Skeletal muscle tissue (tissue), 4 donors: Measurements from ENCODE around the gene TMEM9. TPM values are rescaled to one million over a fixed set of nuclear protein-coding genes. Genes with fewer than 3 reads are reported as not detected.

Experiments
- H3K27ac ChIP-seq: one replicate; pipeline ENCODE4 v1.7.0; 2013; ENCODE audit warnings: mild to moderate bottlenecking, low read depth, low read length, inconsistent platforms
- H3K27me3 ChIP-seq, 3 donors: one replicate each; pipeline ENCODE4 v1.7.0; 2013; ENCODE audit warnings: low read length in 3 of 3; ENCODE audit not compliant: control insufficient read depth in 3 of 3, insufficient read depth in 3 of 3
- H3K36me3 ChIP-seq, 3 donors: one replicate each; pipeline ENCODE4 v1.7.0; 2013; ENCODE audit warnings: low read length in 3 of 3; ENCODE audit not compliant: control insufficient read depth in 3 of 3, insufficient read depth in 3 of 3
- H3K4me1 ChIP-seq, 3 donors: one replicate each; pipeline ENCODE4 v1.7.0; 2013; ENCODE audit warnings: low read length in 3 of 3, mild to moderate bottlenecking in 3 of 3; ENCODE audit not compliant: control insufficient read depth in 3 of 3, insufficient read depth in 3 of 3
- H3K4me3 ChIP-seq, 3 donors: one replicate each; pipeline ENCODE4 v1.7.0; 2013; ENCODE audit warnings: low read length in 3 of 3
- H3K9ac ChIP-seq, 3 donors: one replicate each; pipeline ENCODE4 v1.7.0; 2013; ENCODE audit warnings: low read length in 3 of 3, mild to moderate bottlenecking in 3 of 3, moderate library complexity in 2 of 3, low read depth in 1 of 3
- H3K9me3 ChIP-seq, 3 donors: one replicate each; pipeline ENCODE4 v1.7.0; 2013; ENCODE audit warnings: low read length in 3 of 3; ENCODE audit not compliant: control insufficient read depth in 3 of 3
- total RNA-seq: library from RNA; depleted of rRNA; stranded (reverse); fragments of >200 nt; gene quantifications from one replicate; pipeline ENCODE4 v1.2.3, GENCODE V29; 2014
- donor health status: Osteomylitis.

TMEM9 gene
- 50.1 TPM for total RNA-seq

DNA sequence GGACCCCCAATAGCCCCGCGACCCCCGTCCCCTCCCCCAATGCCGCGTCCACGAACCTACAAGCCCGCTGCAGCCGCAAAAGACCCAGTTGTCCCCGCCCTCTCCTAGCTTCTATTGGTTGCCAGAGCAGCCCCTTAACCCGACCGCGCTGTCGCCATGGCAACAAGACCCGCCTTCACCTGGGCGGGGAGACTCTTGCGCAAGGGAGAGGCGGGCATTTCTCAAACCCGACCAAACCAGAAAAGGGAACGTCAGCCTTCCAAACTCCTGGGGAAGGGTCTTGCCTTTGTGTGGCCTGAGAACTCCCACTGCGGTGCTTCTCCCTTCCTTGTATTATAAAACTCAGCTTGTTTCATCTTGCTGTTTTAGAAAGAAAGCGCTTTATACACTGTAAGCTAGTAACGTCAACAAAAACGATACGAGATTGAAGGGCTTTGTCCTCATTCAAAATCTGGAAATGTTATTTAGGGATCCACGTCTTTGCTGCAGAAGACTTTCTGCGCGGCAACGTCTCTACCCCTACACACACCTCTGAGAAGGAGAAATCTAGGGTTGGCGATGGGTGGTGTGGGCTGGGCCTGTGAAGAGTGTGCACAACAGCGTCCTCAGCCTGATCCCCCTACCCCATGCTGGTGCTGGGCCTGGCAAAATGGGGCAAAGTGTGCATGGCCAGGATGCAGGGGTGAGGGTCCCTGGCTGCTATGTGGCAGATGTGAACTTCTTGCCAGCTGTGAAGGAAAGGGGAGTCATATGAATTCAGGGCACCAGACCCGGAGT, at the start of gene TMEM9:
TSS of gene TMEM9 (minus strand) at position 86 of the 777 bp plus-strand sequence. CDS start 551 bp downstream, outside the sequence.
- Histone ChIP-seq H3K4me3 (peak within 1 kb of the TSS; percentile 82 to 89 (median 89)), H3K27me3 (no peaks in the 10 kb centered on the region), H3K9me3 (no peaks in the 10 kb centered on the region), H3K36me3 (peaks cover 10 to 22% (median 22%) of the 10 kb centered on the region in 3 donors), H3K9ac (peak within 1 kb of the TSS; percentile 76 to 89 (median 84)), H3K4me1 (peaks cover 31 to 32% (median 31%) of the 10 kb centered on the region in 3 donors), H3K27ac (peak within 1 kb of the TSS; percentile 46)

DNA sequence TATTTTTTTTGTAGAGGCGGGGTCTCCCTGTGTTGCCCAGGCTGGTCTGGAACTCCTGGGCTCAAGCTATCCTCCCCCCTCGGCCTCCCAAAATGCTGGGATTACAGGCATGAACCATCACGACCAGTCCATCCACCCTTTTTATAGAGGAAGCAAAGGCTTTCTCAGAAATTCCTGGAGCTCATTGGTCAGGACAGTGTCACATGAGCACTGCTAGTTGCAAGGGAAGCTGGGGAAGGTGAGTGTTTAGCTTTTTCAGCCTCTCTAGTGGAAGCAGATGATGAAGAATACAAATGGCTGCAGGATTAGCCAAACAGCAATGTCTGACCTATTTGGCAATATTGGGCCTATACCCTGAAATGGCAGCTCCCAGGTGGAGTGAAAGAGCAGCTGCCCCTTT, 44.3 kb upstream of the TMEM9 start:
- H3K27me3 ChIP-seq: no peaks in the 10 kb centered on the region

DNA sequence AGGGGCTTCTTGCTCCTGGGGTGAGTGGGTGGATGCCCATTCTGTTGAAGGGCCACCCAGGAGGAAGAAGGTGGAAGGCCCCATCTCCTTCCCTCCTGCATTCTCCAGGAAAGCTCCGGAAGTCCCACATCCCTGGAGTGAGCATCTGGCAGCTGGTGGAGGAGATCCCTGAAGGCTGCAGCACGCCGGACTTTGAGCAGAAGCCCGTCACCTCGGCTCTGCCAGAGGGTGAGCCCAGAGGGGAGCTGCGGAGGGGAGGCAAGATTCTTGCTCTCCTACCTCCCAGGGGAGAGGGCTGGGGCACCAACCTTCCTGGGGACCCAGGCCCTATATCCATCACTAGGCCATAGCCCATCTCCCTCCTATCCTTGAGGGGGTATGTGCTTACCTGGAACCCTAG, 39.8 kb upstream of the TMEM9 start:
- Histone ChIP-seq H3K27me3 (peaks cover 0 to 3% (median 0%) of the 10 kb centered on the region in 3 donors), H3K27ac (no peak overlapping the region), H3K9me3 (no peaks in the 10 kb centered on the region), H3K36me3 (peaks cover 0 to 51% (median 7%) of the 10 kb centered on the region in 3 donors), H3K4me1 (peaks cover 30 to 50% (median 37%) of the 10 kb centered on the region in 3 donors), H3K4me3 (peak overlapping the region in 1 of 3 donors; percentile 73), H3K9ac (peak overlapping the region in 1 of 3 donors; percentile 77)

More for the DNA sequence above, 44.3 kb upstream of the TMEM9 start:
- Histone ChIP-seq H3K9me3 (no peaks in the 10 kb centered on the region), H3K4me1 (peaks cover 6 to 47% (median 13%) of the 10 kb centered on the region in 3 donors), H3K4me3 (no peak overlapping the region), H3K27ac (no peak overlapping the region), H3K36me3 (peaks cover 0 to 76% (median 14%) of the 10 kb centered on the region in 3 donors), H3K9ac (no peak overlapping the region)

DNA sequence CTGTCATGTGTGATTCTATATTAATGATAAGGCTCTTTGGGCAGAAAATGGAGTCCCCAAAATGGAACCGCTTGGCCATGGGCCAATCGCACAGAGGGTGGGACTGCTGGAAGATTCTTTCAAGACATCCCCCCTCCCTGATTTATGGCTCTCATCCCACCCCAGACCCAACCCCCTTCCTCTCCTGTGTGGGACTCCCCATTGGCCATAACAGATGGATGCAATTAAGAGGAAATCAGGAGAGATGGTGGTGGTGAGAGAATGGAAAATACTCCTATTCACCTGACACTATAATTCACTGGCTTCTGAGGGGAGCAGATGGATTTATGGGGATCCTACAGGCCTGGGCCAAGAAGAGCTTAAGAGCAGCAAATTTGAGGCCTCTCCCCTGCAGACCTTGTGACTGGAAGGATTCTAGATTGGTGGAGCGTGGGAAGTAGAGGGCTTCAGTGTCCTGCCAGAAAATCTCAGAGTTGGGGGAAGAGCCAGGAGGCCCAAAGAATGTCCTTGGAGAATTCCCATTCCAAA, 38.1 kb upstream of the TMEM9 start:
- Histone ChIP-seq H3K4me1 (peaks cover 30 to 45% (median 37%) of the 10 kb centered on the region in 3 donors), H3K9ac (peak overlapping the region in 2 of 3 donors; percentile 35 to 77), H3K9me3 (no peaks in the 10 kb centered on the region), H3K36me3 (peaks cover 0 to 40% (median 7%) of the 10 kb centered on the region in 3 donors), H3K27ac (peak overlapping the region; percentile 64), H3K4me3 (peak overlapping the region in 2 of 3 donors; percentile 40 to 97), H3K27me3 (peaks cover 0 to 3% (median 0%) of the 10 kb centered on the region in 3 donors)

DNA sequence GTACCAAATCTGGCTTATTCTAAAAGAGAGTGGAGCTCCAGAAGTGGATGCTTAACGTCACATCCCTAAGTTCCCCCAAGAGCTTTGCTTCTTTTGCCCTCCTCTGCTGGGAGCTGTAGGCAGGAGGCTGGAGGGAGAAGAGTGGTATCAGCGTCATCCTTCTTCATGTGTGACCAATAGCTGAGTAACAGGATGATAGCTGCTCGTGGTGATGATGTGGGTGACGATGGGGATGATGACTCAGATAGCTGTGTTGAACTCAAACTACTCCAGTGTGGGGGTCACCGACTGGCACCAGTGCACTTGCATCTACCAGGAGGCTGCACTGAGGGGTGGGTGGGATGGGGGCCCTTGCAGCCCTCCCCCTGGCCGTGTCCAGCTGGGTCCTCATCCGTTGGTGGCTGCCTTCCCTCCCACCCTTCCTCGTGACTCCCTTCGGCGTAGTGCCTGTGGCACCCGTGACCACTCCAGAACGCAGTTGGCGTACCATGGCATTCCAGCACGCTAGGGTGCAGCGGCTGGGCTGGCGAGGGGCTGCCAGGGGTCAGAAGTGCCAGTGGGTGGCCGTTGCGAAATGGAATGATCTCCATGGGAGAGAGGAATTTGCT, 37.5 kb upstream of the TMEM9 start:
- Histone ChIP-seq H3K9me3 (no peaks in the 10 kb centered on the region), H3K9ac (peak overlapping the region; percentile 42 to 99 (median 54)), H3K27me3 (peaks cover 0 to 3% (median 0%) of the 10 kb centered on the region in 3 donors), H3K36me3 (peaks cover 0 to 35% (median 4%) of the 10 kb centered on the region in 3 donors), H3K27ac (peak overlapping the region; percentile 64), H3K4me1 (peaks cover 30 to 40% (median 37%) of the 10 kb centered on the region in 3 donors), H3K4me3 (peak overlapping the region; percentile 53 to 97 (median 64))

DNA sequence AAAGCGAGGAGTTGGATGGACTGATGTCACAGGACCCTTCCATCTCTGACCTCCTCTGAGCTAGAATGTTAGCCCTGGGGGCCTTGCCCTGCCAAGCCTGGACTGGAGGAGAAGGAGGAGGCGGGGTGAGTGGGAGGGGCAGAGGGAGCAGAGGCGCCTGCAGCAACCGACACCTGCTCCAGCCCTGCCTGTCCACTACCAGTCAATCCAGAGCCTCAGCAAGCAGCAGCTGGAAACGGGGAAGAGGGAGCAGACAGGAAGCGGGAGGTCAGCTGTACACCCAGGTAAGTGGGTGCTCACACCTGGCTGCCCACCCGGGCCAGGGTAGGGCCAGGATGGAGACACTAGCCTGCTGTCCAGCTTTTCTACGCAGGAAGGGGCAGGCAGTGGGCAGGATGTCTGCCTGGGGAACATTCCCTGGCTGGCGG, 36.4 kb upstream of the TMEM9 start, which contains the start of gene IGFN1:
TSS of gene IGFN1 (plus strand) at position 201 of the 428 bp plus-strand sequence. CDS start 2,470 bp downstream, outside the sequence.
- Histone ChIP-seq H3K9ac (peak within 1 kb of the TSS; percentile 54 to 99 (median 77)), H3K27me3 (peaks cover 0 to 3% (median 0%) of the 10 kb centered on the region in 3 donors), H3K4me3 (peak within 1 kb of the TSS; percentile 55 to 97 (median 64)), H3K9me3 (no peaks in the 10 kb centered on the region), H3K4me1 (peaks cover 32 to 36% (median 35%) of the 10 kb centered on the region in 3 donors), H3K27ac (peak within 1 kb of the TSS; percentile 57), H3K36me3 (peaks cover 0 to 26% (median 0%) of the 10 kb centered on the region in 3 donors)

DNA sequence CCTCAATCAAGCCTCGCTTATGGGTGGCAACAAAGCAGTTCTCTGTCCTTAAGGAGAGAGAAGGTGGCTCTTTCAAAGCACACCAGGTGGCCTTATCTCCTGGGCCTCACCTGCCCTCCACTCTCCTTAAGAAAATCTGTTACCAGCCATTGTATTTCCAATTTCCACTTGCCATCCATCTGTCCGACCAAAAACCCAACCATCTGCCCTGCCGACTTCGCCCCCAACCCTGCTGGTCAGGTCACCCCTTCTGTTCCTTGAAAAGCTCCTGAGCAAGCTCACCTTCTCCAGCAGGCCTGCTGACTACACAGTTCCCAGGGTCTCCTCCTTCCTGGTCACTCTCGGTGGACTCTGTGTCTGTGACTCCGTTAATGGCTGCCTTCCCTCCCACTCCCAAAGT, 35.7 kb upstream of the TMEM9 start:
- Histone ChIP-seq H3K9me3 (no peaks in the 10 kb centered on the region), H3K27ac (no peak overlapping the region), H3K36me3 (peaks cover 0 to 22% (median 0%) of the 10 kb centered on the region in 3 donors), H3K27me3 (peaks cover 0 to 3% (median 0%) of the 10 kb centered on the region in 3 donors), H3K4me1 (peaks cover 35 to 42% (median 38%) of the 10 kb centered on the region in 3 donors), H3K9ac (peak overlapping the region in 1 of 3 donors; percentile 99), H3K4me3 (peak overlapping the region in 1 of 3 donors; percentile 97)

DNA sequence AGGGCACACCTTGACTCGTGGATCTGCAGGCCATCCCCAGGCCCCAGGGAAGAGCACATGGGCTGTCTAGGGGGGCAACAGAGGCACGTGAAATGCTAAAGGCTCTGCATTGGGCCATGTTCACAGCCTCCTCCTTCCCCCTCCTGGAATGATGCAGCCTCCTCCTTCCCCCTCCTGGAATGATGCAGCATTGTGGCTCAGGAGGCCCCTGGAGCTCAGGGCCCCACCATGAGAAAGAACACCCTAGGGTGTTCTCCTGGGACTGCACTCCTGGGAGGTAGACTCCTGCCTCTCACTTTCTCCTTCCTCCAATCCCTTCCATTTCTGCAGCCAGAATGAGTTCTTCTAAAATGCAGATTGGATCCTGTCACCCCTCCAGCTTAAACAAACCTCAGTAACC, 34.8 kb upstream of the TMEM9 start:
- peaks cover 36 to 47% (median 46%) of the 10 kb centered on the region in 3 donors for H3K4me1 ChIP-seq

DNA sequence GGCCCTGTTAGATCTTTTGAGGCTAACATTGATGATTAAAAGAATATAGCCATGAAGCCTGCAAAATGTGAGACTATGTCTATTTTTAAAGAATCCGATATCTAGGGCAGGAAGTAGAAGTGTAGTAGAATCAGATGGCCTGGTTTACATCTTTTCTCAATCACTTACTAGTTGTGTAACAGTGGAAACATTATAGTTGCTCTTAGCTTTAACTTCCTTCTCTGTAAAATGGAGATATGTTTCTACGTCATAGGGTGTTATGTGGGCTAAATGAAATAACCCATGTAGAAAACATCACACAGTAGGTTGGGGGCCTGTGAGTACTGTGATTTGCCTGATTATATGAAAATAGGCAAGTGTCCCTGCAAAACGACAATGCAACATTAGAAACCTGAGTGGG, 31.9 kb upstream of the TMEM9 start:
- Histone ChIP-seq H3K9ac (no peak overlapping the region), H3K9me3 (no peaks in the 10 kb centered on the region), H3K4me3 (no peak overlapping the region), H3K4me1 (peaks cover 44 to 54% (median 47%) of the 10 kb centered on the region in 3 donors), H3K27me3 (peaks cover 0 to 3% (median 0%) of the 10 kb centered on the region in 3 donors), H3K36me3 (peaks cover 0 to 4% (median 0%) of the 10 kb centered on the region in 3 donors), H3K27ac (no peak overlapping the region)

More for the DNA sequence above, 34.8 kb upstream of the TMEM9 start:
- Histone ChIP-seq H3K27ac (no peak overlapping the region), H3K36me3 (peaks cover 0 to 14% (median 0%) of the 10 kb centered on the region in 3 donors), H3K9ac (no peak overlapping the region), H3K27me3 (peaks cover 0 to 3% (median 0%) of the 10 kb centered on the region in 3 donors), H3K9me3 (no peaks in the 10 kb centered on the region), H3K4me3 (no peak overlapping the region)
